Upper lobe of left lung (tissue), 4 donors: ENCODE data around the gene ZNF772.

Experiments
- CTCF ChIP-seq, 6 experiments: fragments of 450-650 bp in 4 of 6; fragments of 200-600 bp in 2 of 6; sonication (generic) in 2 of 6; IDR thresholded peaks; one replicate each; pipeline ENCODE4 v1.5.1; 2016 to 2019; ENCODE audit warnings: antibody characterized with exemption in 6 of 6
- EP300 ChIP-seq, 4 donors: sonication (generic); formaldehyde crosslinking; IDR thresholded peaks; one replicate each; pipeline ENCODE4 v1.5.1; 2017; ENCODE audit warnings: antibody characterized with exemption in 4 of 4, control low read depth in 2 of 4
- POLR2A ChIP-seq, 4 donors: fragments of 450-650 bp; IDR thresholded peaks; one replicate each; pipeline ENCODE4 v1.5.1; 2016 to 2017; ENCODE audit warnings: antibody characterized with exemption in 4 of 4, mild to moderate bottlenecking in 2 of 4
- POLR2AphosphoS5 ChIP-seq, 2 donors: sonication (generic); formaldehyde crosslinking; IDR thresholded peaks; one replicate each; pipeline ENCODE4 v1.5.1; 2017; ENCODE audit warnings: antibody characterized with exemption in 2 of 2

DNA sequence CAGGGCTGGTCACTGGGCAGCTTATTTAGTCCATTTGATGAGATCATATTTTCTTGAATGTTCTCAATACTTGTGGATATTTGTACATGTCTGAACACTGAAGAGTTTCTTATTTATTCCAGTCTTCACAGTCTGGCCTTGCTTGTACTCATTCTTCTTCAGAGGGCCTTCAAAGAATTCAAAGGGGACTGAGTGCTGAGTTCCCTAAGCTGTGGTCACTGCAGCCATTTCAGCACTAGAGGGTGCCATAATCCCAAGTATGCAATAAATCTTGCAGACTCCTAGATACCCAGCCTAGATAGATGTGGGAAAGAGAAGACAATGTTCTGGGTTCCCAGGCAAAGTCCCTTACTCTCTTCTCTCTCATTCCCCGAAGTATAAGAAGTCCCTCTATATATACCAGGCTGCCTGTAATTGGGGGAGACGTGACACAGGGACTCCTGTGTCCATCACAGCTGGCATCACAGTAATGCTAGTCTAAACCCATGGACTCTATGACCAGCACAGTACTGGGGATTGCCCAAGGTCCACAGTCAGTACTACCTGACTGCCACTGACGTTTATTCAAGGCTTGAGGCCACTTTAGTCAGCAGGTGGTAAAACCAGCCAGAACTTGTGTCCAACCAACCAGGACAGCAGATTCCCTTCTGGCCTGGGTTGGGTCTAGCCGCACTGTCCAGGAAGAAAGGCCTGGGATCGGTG, 11.5 kb downstream of the ZNF772 start:
- TF ChIP-seq CTCF (IDR thresholded peaks at IDR 0.05) (no peak), POLR2AphosphoS5 (IDR thresholded peaks at IDR 0.05) (no peak), POLR2A (IDR thresholded peaks at IDR 0.05) (no peak), EP300 (IDR thresholded peaks at IDR 0.05) (no peak)
